ENCODE results near the gene KDM1B. TPM values are rescaled to one million over a fixed set of nuclear protein-coding genes. Genes with fewer than 3 reads are reported as not detected.

Gene KDM1B
- total RNA-seq, 1 donor from 2014 or later: 16.9 TPM

DNA sequence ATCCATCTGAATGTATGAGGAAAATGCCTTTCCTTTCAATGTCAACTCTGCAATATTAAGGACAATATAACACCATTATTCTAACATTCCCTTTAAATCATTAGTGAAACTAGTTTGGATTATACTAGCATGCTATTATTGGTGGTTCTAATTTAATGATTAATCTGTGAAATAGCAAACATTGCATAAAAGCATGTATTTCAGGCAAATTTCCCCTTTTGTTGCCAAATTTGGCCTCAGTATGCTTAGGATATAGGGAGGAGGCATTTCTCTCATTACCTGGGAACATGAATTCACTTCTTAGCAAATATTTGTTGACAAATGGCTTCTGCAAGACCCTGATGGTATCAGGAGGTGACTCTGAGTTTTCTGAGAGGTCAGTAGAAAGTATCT is 1.9 kb upstream of the KDM1B start:
- Mint-ChIP-seq H3K9me3 (no peaks in the 10 kb centered on the region), H3K4me3 (no peak overlapping the region), H3K36me3 (no peaks in the 10 kb centered on the region), H3K27me3 (ENCODE audit: insufficient read depth, low read depth) (no peaks in the 10 kb centered on the region), H3K4me1 (peaks cover 15% of the 10 kb centered on the region), H3K27ac (no peak overlapping the region)
- peak overlapping the region; percentile 97 for H3K4me2 ChIP-seq
- no peaks in the 10 kb centered on the region for H4K20me1 ChIP-seq (ENCODE audit: low read depth)
- H3K9ac ChIP-seq: no peak overlapping the region
- no peak overlapping the region for H3K27ac ChIP-seq
- H3K36me3 ChIP-seq: no peaks in the 10 kb centered on the region
- H3F3A ChIP-seq (ENCODE audit: low read depth): peaks cover 26% of the 10 kb centered on the region
- no peak overlapping the region for H2AFZ ChIP-seq (replicated peaks)
- H3K9me3 ChIP-seq (ENCODE audit: low read depth): no peaks in the 10 kb centered on the region
- peak overlapping the region; percentile 98 for H3K4me3 ChIP-seq
- no peaks in the 10 kb centered on the region for H3K27me3 ChIP-seq
- H3K79me2 ChIP-seq (ENCODE audit: low read depth): peaks cover 17% of the 10 kb centered on the region
- no peak for DNase-seq (ENCODE audit: low spot score)
- H3K4me1 ChIP-seq: peaks cover 19% of the 10 kb centered on the region
- TF ChIP-seq, protein P1, sequence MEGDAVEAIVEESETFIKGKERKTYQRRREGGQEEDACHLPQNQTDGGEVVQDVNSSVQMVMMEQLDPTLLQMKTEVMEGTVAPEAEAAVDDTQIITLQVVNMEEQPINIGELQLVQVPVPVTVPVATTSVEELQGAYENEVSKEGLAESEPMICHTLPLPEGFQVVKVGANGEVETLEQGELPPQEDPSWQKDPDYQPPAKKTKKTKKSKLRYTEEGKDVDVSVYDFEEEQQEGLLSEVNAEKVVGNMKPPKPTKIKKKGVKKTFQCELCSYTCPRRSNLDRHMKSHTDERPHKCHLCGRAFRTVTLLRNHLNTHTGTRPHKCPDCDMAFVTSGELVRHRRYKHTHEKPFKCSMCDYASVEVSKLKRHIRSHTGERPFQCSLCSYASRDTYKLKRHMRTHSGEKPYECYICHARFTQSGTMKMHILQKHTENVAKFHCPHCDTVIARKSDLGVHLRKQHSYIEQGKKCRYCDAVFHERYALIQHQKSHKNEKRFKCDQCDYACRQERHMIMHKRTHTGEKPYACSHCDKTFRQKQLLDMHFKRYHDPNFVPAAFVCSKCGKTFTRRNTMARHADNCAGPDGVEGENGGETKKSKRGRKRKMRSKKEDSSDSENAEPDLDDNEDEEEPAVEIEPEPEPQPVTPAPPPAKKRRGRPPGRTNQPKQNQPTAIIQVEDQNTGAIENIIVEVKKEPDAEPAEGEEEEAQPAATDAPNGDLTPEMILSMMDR (IDR thresholded peaks at IDR 0.05): no peak
- TF ChIP-seq EZH2 (IDR thresholded peaks at IDR 0.05) (no peak), EZH2phosphoT487 (IDR thresholded peaks at IDR 0.05) (no peak)

GRCh38 chr6:18154507-18155149 is 594 bp upstream of the KDM1B start, which contains the start of gene TPMT:
TPMT (minus strand) TSS chr6:18155077; CDS start chr6:18149127, 5,950 bp downstream.
- Histone ChIP-seq H4K20me1 (ENCODE audit: low read depth) (no peaks in the 10 kb centered on the region), H3K4me1 (peaks cover 19% of the 10 kb centered on the region), H3K36me3 (no peaks in the 10 kb centered on the region), H3K4me3 (peak within 1 kb of the TSS; percentile 98), H2AFZ (replicated peaks) (peak within 1 kb of the TSS; percentile 99), H3K9ac (peak within 1 kb of the TSS; percentile 64), H3K79me2 (ENCODE audit: low read depth) (peaks cover 17% of the 10 kb centered on the region), H3K4me2 (peak within 1 kb of the TSS; percentile 97), H3F3A (ENCODE audit: low read depth) (peaks cover 26% of the 10 kb centered on the region), H3K27ac (peak within 1 kb of the TSS; percentile 78), H3K27me3 (no peaks in the 10 kb centered on the region), H3K9me3 (ENCODE audit: low read depth) (no peaks in the 10 kb centered on the region)
- DNase-seq (ENCODE audit: low spot score): peak; percentile 97
- Mint-ChIP-seq H3K9me3 (no peaks in the 10 kb centered on the region), H3K27ac (peak within 1 kb of the TSS; percentile 81), H3K4me1 (peaks cover 15% of the 10 kb centered on the region), H3K36me3 (no peaks in the 10 kb centered on the region), H3K27me3 (ENCODE audit: insufficient read depth, low read depth) (no peaks in the 10 kb centered on the region), H3K4me3 (peak within 1 kb of the TSS; percentile 97)
- TF ChIP-seq EZH2 (IDR thresholded peaks at IDR 0.05) (no peak), EZH2phosphoT487 (IDR thresholded peaks at IDR 0.05) (no peak)
- TF ChIP-seq, protein P1 (IDR thresholded peaks at IDR 0.05): no peak

- H3K4me1 Mint-ChIP-seq: peaks cover 15% of the 10 kb centered on the region
- Histone ChIP-seq H3K4me3 (peak overlapping the region; percentile 96), H3K9me3 (ENCODE audit: low read depth) (no peaks in the 10 kb centered on the region), H3K4me1 (peaks cover 19% of the 10 kb centered on the region), H3K36me3 (no peaks in the 10 kb centered on the region), H3F3A (ENCODE audit: low read depth) (peaks cover 26% of the 10 kb centered on the region), H4K20me1 (ENCODE audit: low read depth) (no peaks in the 10 kb centered on the region), H3K4me2 (peak overlapping the region; percentile 87), H3K9ac (no peak overlapping the region), H3K27me3 (no peaks in the 10 kb centered on the region), H3K79me2 (ENCODE audit: low read depth) (peaks cover 17% of the 10 kb centered on the region), H2AFZ (replicated peaks) (peak overlapping the region; percentile 99), H3K27ac (no peak overlapping the region)
- peak; percentile 78 for DNase-seq (ENCODE audit: low spot score)
- no peak overlapping the region for H3K27ac Mint-ChIP-seq
- H3K27me3 Mint-ChIP-seq (ENCODE audit: insufficient read depth, low read depth): no peaks in the 10 kb centered on the region
- H3K36me3 Mint-ChIP-seq: peaks cover 5% of the 10 kb centered on the region
- no peaks in the 10 kb centered on the region for H3K9me3 Mint-ChIP-seq
- TF ChIP-seq, protein P1 (IDR thresholded peaks at IDR 0.05): peak; percentile 41
- TF ChIP-seq EZH2phosphoT487 (IDR thresholded peaks at IDR 0.05): no peak
- peak overlapping the region; percentile 88 for H3K4me3 Mint-ChIP-seq
Observed at GRCh38 chr6:18155864-18156421, 721 bp downstream of the KDM1B start.

Data from neural progenitor cell (in vitro differentiated cells).